HG03095 (cell line): ENCODE data around the gene MET.

Experiments used
- ATAC-seq: cut with Tn5 transposase; IDR thresholded peaks from one replicate; pipeline ENCODE4 v1.9.1; 2021; ENCODE audit warnings: moderate library complexity; ENCODE audit not compliant: unreplicated experiment

Gene MET

GRCh38 chr7:116780966-116781365 lies 109.0 kb downstream of the MET start:
- ATAC-seq, result no peak

- ATAC-seq, result no peak
Observed at GRCh38 chr7:116781584-116781983, 109.6 kb downstream of the MET start.

- no peak for ATAC-seq
Observed at GRCh38 chr7:116782177-116782711, 110.2 kb downstream of the MET start.

- no peak for ATAC-seq
Observed at GRCh38 chr7:116783666-116784318, 111.8 kb downstream of the MET start.

- no peak for ATAC-seq
Observed at GRCh38 chr7:116784647-116785046, 112.7 kb downstream of the MET start.

- ATAC-seq, result no peak
Observed at GRCh38 chr7:116785843-116786242, 113.8 kb downstream of the MET start.

- peak; percentile 98 for ATAC-seq
Observed at GRCh38 chr7:116786791-116787443, 114.9 kb downstream of the MET start.

GRCh38 chr7:116787881-116788280 lies 115.9 kb downstream of the MET start:
- ATAC-seq, result no peak

- ATAC-seq, result no peak
Observed at GRCh38 chr7:116788572-116789197, 116.7 kb downstream of the MET start.

- ATAC-seq, result no peak
Observed at GRCh38 chr7:116790025-116790424, 118.0 kb downstream of the MET start.

- ATAC-seq, result no peak
Observed at GRCh38 chr7:116792813-116793212, 120.8 kb downstream of the MET start.

GRCh38 chr7:116793795-116794340 lies 121.9 kb downstream of the MET start:
- ATAC-seq, result no peak

- no peak for ATAC-seq
Observed at GRCh38 chr7:116796471-116796870, 124.5 kb downstream of the MET start.

GRCh38 chr7:116797612-116798011 lies 125.6 kb downstream of the MET start:
- no peak for ATAC-seq

- ATAC-seq, result no peak
Observed at GRCh38 chr7:116798232-116798631, 126.2 kb downstream of the MET start.

GRCh38 chr7:116799916-116800315 lies 127.9 kb downstream of the MET start:
- ATAC-seq, result no peak

GRCh38 chr7:116800594-116800993 lies 128.6 kb downstream of the MET start:
- no peak for ATAC-seq

GRCh38 chr7:116801092-116801710 lies 129.2 kb downstream of the MET start:
- no peak for ATAC-seq

GRCh38 chr7:116802144-116802745 lies 130.2 kb downstream of the MET start:
- ATAC-seq, result no peak

- peak; percentile 79 for ATAC-seq
Observed at GRCh38 chr7:116802746-116803152, 130.8 kb downstream of the MET start.

- no peak for ATAC-seq
Observed at GRCh38 chr7:116804471-116804870, 132.5 kb downstream of the MET start.
